HuH-7 (cell line): ENCODE data around the gene TIMP3.

Source experiments
- DNase-seq: peaks from one replicate; pipeline ENCODE4 v3.0.0; 2011; ENCODE audit warnings: low spot score

TIMP3 gene

DNA sequence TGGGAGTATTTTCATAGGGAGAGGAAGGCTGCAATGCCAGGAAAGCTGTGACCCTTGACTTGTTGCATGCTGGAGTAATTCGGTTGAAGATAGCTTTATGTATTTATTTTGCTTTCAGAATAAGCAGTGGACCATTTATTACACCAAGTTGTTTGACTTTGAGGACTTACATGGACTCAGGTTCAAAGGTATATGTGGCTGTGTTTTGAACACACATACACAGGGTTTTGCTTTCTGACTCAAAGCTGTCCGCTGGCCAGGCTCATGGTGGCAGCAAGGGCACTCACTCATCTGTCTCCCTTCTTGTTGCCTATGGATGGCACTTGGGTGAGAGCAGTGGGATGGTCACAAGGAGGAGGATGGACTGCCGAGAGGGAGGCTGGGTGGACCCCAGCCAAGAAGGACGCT is 6.5 kb downstream of the TIMP3 start:
- no peak for DNase-seq

DNA sequence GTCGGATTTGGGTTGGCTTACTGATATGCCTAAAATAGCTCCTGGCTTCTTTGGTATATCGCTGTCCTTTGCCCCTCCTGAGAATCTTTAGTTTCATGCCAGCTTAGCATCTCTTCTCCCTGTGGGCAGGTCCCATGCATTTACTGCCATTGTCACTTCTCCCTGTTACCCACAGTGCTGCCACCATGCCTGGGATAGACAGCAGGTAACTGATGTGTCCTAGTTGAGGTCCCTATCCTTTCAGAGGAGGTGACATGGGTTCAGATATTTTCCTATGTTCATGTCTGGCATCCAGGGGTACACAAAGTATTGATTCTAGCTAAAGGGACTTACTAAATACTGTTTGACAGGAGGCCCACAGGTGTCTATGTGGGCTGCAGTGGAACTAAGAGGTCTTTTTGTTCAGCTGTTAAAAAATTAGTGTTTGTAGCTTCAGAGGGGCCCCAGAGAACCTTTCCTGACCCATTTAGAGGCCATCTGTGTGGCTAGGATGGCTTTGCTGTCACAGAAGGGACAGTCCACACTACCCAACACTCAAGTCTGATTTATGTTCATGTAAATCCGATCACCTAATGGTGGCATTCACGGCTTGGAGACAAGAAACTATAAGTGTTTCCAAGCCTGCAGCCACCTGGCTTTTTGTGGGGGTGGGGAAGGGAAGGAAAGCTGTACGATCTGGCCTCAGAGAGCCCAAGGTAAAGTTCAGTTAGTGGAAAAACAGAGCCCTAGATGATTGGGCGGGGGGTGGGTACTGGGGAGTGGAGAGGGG is 8.5 kb downstream of the TIMP3 start:
- DNase-seq = no peak

- no peak for DNase-seq
Observed at GRCh38 chr22:32810555-32811133, 9.1 kb downstream of the TIMP3 start.

DNA sequence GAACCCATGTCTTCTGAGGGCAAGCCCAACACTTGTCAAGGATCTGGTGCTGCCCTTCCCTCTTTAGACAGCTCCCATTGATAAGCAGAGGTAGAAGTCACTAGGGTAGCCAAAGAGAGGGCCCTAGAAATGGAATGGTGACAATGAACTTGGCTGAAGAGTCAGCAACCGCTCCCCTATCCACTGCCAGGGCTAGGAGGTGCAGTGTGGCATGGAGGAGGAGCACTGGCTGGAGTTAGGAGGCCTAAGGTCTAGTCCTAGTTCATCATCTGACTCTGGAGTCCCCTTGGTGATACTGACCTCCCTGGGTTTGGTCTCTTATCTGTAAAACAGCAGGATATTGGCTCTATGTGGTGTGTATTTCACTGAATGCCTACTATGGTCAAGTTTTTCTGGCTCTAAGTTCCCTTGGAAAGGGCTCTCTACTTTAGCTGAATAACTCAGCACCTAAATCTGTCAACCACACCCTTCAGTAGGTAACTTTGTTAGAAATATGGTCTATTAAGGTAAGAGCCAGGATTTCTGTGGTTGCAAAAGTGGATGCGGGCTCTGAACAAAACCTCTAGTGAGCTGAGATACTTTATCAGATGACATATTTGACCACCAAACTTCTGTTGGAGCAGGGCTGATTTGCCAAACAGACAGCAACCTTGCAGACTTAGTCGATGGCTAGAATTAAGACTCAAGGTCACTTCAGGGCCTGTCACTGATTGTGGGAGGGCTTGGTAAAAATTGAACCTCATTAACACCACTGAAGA is 10.5 kb downstream of the TIMP3 start:
- no peak for DNase-seq

- DNase-seq = no peak
Observed at GRCh38 chr22:32814285-32814860, 12.9 kb downstream of the TIMP3 start.

- DNase-seq = no peak
Observed at GRCh38 chr22:32815059-32815458, 13.6 kb downstream of the TIMP3 start.

GRCh38 chr22:32815943-32816342 is 14.4 kb downstream of the TIMP3 start:
- DNase-seq = no peak

DNA sequence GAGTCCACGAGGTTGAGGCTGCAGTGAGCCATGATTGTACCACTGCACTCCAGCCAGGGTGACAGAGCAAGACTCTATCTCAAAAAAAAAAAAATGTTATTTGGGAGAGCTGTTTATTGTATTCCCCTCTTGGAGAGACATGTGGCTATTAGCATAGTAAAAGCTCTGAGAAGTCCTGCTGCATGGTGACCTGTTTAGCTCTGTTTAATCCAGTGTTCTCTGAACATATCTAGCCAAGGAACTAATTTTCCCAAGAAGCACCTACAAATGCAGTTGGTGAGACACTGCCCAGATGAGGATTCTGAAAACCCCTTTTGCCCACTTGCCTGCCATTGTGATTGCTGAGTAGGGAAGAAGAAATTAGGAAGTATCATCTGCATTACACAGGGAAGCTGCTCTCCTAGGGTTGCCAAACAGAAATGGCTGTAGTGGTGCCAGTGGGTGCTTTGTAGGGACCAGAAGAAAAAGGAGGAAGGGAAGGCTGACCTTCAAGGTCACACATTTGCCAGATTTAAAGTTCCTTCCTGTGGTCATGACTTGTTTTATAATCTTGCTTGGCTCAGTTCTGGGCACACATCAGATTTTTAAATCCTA is 15.7 kb downstream of the TIMP3 start:
- DNase-seq = no peak

- DNase-seq = no peak
Observed at GRCh38 chr22:32818446-32819115, 17.1 kb downstream of the TIMP3 start.

DNA sequence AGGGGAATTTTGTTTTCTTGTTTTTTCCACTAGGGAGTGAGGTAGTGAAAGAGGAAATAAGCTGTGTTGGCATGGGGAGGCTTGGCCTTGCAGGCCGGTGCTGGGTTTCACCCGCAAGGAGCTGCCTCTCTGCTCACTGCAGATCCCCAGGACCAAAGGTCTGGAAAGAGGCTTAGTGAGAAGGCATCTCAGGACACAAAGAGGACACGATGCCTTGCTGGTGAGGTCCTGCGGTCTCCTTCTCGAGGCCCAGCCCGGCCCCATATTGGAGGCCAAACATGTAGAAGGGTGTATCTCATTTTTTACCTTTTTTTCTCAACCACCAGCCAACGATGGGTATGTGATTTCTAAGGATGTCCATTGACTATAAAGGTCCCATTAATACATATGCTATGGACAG is 17.6 kb downstream of the TIMP3 start:
- DNase-seq = no peak

- DNase-seq = no peak
Observed at GRCh38 chr22:32820131-32821119, 18.9 kb downstream of the TIMP3 start.

- DNase-seq = no peak
Observed at GRCh38 chr22:32822179-32822877, 20.8 kb downstream of the TIMP3 start.

- peak; percentile 59 for DNase-seq
Observed at GRCh38 chr22:32823024-32823730, 21.7 kb downstream of the TIMP3 start.

DNA sequence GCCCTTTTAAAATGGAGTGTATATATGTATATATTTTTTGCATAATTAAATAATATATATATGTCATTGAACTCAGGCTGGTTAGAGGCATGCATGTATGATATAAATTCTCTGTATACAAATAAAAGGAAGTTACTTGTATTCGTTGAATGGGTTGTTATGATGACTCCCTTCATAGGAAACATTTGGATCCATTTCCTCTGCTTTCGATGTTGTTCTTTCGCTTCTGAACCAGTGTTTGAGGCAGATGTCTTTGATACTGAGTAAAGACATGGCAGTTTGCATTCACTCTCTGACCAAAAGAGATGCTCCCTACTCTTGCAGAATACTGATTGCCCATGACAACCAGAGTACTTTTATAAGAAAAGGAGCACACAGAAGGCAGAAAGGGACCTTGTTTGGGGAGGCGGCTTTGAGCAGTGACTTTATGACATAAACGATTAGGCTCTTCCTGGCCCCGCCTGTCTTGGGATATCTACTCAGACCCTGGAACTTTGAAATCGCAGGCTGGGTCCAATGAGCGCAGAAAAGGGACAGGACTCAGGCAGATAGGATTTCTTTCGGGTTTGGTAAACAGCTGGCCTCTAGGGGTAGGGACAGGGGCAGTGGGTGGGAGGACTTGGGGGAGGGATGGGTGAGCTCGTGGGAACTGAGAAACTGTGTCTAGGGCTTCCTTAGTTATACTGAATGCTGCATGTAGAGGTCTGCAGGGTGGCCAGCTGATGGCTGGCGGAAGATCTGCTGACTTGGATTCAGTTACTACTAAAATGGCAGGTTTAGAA is 23.2 kb downstream of the TIMP3 start:
- no peak for DNase-seq

DNA sequence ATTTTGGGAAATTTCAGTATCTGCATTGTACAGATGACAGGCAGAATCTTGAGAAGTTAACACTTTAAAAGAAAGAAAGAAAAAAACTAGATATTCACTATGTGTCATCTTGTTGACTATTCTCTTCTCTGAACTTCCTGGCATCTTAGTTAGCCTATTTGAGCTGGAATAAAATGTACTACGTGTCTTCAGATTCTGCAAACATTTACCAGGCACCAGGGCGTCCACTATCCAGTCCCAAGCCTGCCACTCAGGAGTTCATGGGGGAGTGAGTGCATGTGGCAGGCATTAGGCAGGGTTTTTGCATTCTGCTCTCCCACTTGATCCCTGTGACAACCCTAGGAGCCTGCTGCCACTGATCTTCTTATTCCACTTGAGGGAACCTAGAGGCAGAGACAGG is 25.0 kb downstream of the TIMP3 start:
- no peak for DNase-seq

DNA sequence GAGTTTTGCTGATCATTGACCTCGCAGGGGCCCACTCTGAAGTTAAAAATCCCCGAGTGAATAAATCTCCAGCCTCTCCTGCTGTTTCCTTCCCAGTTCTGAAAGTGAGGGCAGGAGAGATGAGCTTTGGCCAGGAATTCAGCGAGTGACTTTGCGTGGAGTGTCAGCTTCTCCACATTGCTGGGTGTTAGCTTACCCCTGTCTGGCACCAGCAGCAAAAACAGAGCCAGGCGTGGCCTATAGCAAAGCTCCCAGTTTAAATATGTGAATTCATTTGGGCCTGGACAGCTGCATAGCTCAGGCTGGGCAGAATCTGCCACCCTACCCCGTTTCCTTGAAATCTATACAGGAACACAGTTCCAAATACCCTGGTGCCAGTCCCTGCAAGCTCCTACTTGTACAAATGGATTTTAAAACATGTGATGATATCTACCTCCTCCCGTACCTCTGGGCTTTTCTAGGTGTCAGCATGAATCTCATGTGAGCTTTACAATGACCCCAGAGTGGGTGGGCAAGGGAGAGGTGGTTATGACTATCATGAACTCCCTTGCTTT is 25.6 kb downstream of the TIMP3 start:
- DNase-seq = no peak

GRCh38 chr22:32828150-32828549 is 26.6 kb downstream of the TIMP3 start:
- no peak for DNase-seq

DNA sequence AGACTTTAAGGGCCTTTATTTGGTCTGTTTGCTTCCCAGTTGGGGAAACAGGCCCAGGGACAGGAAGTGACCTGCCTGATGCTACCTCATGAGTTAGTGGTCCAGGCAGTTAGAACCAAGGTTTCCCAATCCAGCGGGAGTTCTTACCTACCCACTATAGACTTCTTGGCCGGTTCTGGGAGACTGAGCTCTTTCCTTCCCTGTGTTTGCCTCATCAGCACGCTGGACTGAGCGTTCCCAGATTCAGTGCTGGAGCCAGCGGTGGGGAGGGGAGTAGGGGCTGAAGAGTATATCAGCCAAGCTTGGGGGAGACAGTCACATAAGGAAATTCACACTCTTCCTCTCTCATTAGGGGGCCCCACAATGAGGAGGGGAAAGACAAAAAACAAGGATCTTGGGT is 27.1 kb downstream of the TIMP3 start:
- no peak for DNase-seq
